GM12873 (cell line): ENCODE results near the gene SFXN1.

Source experiments
- CTCF ChIP-seq: IDR thresholded peaks from 2 replicates; pipeline ENCODE4 v1.5.1; 2012; ENCODE audit warnings: low read depth, mild to moderate bottlenecking, moderate library complexity, low read length, control low read depth; ENCODE audit not compliant: insufficient read depth; ENCODE audit errors: missing control alignments

SFXN1 gene

DNA sequence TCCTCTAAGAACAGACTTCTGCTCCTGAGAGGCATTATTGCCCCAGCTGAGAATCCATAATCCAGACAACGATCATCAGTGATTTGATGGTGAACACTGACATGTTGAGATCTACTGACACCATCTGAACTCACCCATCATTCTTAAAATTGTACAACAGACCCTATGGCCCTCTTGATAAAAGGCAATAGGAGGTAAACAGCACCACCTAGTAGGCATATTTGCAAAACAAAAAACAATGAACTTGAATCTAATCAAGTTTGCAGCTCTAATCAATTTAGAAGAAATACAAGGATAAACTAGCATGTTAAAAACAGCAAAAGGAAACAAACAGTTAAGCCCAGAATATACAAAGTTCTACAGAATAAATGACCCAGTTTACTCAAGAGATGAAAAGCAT lies 89.6 kb downstream of the SFXN1 start:
- TF ChIP-seq CTCF = peak; percentile 17

- no peak for TF ChIP-seq CTCF
These were observed 91.3 kb downstream of the SFXN1 start for GRCh38 chr5:175569701-175570100.

GRCh38 chr5:175572886-175573285 lies 94.5 kb downstream of the SFXN1 start:
- TF ChIP-seq CTCF = no peak

GRCh38 chr5:175573493-175574269 lies 95.3 kb downstream of the SFXN1 start:
- no peak for TF ChIP-seq CTCF

- TF ChIP-seq CTCF = no peak
These were observed 96.9 kb downstream of the SFXN1 start for GRCh38 chr5:175575301-175575700.

DNA sequence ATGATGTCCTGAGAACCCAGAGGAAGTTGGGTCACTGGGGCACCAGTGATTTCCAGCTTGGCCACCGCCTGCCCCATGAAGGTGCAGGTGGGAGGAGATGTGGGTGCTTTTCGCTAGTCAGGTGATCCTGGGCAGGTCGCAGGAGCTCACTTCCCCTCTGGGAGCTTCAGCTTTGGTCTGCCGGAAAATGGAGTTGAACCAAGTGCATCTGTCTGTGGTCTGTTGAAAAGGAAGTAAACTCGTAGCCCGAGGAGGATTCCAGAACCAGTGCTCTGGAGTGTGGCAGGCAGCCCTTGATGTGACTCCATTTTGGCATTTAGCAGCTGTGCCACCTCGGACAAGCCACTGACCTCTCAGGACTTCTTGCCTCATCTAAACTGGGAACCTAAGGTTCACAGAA lies 97.7 kb downstream of the SFXN1 start:
- no peak for TF ChIP-seq CTCF

GRCh38 chr5:175576591-175576990 lies 98.2 kb downstream of the SFXN1 start:
- no peak for TF ChIP-seq CTCF
